ENCODE results near the gene REPIN1. TPM values are rescaled to one million over a fixed set of nuclear protein-coding genes. Genes with fewer than 3 reads are reported as not detected.
A peak's percentile ranks its signal among the peaks of the same experiment; 100 is the strongest.

REPIN1 gene
- total RNA-seq, 1 donor = 57.5 TPM

DNA sequence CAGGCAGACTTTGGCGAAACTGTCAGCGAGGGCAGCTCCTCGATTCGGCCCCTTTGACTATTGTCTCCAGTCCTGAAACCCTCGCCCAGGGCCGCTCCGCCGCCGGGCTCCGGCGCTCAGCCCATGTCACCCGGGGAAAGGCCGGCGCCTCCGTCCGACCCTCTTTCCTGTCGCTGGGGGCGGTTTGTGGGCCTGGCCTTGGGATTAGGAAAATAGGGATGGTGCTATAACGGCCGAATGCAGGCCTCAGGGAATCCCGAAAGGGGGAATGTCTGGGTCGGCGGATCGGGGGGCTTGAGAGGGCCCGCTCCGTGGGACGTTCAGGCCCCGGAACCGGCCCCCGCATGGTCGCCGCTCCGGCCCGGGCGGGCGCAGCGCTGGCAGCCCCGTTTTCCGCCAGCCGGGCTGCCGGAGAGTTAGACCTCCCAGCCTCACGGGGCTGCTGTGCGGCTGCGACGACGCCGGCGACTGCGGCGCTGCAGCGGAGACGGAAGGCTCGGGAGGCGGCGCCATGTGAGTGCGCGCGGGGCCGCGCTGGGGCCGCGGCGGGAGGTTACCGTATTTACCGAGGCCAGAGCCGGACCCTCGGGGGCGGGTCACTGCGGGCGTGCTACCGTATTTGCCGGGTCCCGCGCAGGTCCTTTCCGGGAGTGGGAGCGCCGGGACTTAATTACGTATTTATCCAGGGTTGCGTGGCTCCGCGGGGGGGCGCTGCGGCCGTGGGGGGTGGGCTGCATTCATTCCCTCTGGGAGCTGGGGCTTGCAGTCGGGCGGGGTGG, 36.4 kb downstream of the REPIN1 start:
- Histone ChIP-seq H3K79me2 (ENCODE audit: insufficient read depth, low read length) (no peaks in the 10 kb centered on the region), H3K4me2 (ENCODE audit: insufficient read depth, low read length) (peak overlapping the region; percentile 67), H3K9me3 (ENCODE audit: low read depth, low read length) (no peaks in the 10 kb centered on the region), H3K27ac (ENCODE audit: low read depth, low read length) (peak overlapping the region; percentile 69), H3K27me3 (ENCODE audit: insufficient read depth, low read length) (no peaks in the 10 kb centered on the region), H3K4me1 (ENCODE audit: insufficient read depth, low read length) (peaks cover 23% of the 10 kb centered on the region), H3K36me3 (ENCODE audit: insufficient read depth, low read length) (no peaks in the 10 kb centered on the region), H3K4me3 (ENCODE audit: insufficient read depth, low read length) (peak overlapping the region; percentile 86), H4K20me1 (ENCODE audit: insufficient read depth, low read length) (no peaks in the 10 kb centered on the region), H2AFZ (ENCODE audit: low read length) (peak overlapping the region; percentile 95)
- peak; percentile 100 for DNase-seq (ENCODE audit: insufficient read length, low spot score, missing footprints)
- TF ChIP-seq, protein P1, sequence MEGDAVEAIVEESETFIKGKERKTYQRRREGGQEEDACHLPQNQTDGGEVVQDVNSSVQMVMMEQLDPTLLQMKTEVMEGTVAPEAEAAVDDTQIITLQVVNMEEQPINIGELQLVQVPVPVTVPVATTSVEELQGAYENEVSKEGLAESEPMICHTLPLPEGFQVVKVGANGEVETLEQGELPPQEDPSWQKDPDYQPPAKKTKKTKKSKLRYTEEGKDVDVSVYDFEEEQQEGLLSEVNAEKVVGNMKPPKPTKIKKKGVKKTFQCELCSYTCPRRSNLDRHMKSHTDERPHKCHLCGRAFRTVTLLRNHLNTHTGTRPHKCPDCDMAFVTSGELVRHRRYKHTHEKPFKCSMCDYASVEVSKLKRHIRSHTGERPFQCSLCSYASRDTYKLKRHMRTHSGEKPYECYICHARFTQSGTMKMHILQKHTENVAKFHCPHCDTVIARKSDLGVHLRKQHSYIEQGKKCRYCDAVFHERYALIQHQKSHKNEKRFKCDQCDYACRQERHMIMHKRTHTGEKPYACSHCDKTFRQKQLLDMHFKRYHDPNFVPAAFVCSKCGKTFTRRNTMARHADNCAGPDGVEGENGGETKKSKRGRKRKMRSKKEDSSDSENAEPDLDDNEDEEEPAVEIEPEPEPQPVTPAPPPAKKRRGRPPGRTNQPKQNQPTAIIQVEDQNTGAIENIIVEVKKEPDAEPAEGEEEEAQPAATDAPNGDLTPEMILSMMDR (IDR thresholded peaks at IDR 0.05; ENCODE audit: extremely low read depth, low read depth, low read length) = no peak

DNA sequence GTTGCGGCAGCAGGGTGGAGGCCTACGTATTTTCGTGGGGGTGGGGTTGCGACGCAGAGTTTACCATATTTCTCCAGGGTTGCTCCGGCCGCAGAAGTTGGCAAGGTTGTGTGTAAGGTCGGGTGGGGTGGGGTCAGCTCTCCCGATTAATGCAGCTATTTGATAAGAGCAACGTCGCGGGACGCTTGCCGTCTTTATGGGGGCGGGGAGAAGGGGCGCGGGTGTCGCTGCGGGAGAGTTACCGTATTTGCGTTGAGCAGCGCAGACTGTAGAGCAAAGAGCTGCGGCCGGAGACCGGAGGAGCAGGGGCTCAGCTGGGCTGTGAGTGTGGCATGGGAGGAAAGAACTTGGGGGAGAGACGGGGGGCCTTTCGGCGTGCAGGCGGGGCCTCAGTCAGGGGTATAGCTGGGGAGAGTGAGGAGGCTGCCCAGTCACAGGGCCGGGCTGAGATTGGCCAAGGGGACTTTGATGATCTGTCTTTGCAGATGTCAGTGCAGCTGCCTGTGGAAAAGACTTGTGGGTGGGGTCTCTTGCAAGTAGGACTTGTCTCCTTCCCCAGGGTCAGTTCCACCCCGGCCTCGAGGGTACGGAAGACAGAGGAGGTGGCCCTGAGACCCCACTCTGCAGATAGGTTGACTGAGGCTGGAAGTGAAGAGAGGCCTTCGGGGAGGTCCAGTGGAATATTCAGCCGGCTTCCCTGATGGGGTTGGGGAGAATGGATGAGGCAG, 37.1 kb downstream of the REPIN1 start:
- TF ChIP-seq, protein P1 (IDR thresholded peaks at IDR 0.05; ENCODE audit: extremely low read depth, low read depth, low read length) = no peak
- Histone ChIP-seq H4K20me1 (ENCODE audit: insufficient read depth, low read length) (no peaks in the 10 kb centered on the region), H3K4me2 (ENCODE audit: insufficient read depth, low read length) (peak overlapping the region; percentile 67), H3K27ac (ENCODE audit: low read depth, low read length) (no peak overlapping the region), H3K36me3 (ENCODE audit: insufficient read depth, low read length) (no peaks in the 10 kb centered on the region), H3K9me3 (ENCODE audit: low read depth, low read length) (no peaks in the 10 kb centered on the region), H3K79me2 (ENCODE audit: insufficient read depth, low read length) (no peaks in the 10 kb centered on the region), H3K27me3 (ENCODE audit: insufficient read depth, low read length) (no peaks in the 10 kb centered on the region), H3K4me1 (ENCODE audit: insufficient read depth, low read length) (peaks cover 17% of the 10 kb centered on the region), H2AFZ (ENCODE audit: low read length) (peak overlapping the region; percentile 92), H3K4me3 (ENCODE audit: insufficient read depth, low read length) (peak overlapping the region; percentile 86)
- peak; percentile 94 for DNase-seq (ENCODE audit: insufficient read length, low spot score, missing footprints)

DNA sequence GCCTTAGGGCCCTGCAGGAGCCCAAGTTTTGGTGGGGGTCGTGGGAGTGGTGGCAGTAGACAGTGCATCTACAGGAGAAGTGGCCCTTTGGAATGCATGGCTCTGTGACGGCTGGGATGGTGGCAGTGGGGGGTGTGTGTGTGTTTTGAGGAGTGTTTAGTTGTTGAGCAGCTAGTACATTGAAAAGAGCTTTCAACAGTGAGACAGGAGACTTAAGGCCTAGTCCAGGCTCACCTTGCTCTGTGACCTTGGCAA, 37.6 kb downstream of the REPIN1 start:
- no peaks in the 10 kb centered on the region for H3K9me3 ChIP-seq (ENCODE audit: low read depth, low read length)
- peak overlapping the region; percentile 86 for H3K4me3 ChIP-seq (ENCODE audit: insufficient read depth, low read length)
- peaks cover 17% of the 10 kb centered on the region for H3K4me1 ChIP-seq (ENCODE audit: insufficient read depth, low read length)
- H3K4me2 ChIP-seq (ENCODE audit: insufficient read depth, low read length) = peak overlapping the region; percentile 67
- TF ChIP-seq, protein P1 (IDR thresholded peaks at IDR 0.05; ENCODE audit: extremely low read depth, low read depth, low read length) = no peak
- H2AFZ ChIP-seq (ENCODE audit: low read length) = no peak overlapping the region
- H3K27me3 ChIP-seq (ENCODE audit: insufficient read depth, low read length) = no peaks in the 10 kb centered on the region
- no peaks in the 10 kb centered on the region for H3K79me2 ChIP-seq (ENCODE audit: insufficient read depth, low read length)
- no peaks in the 10 kb centered on the region for H3K36me3 ChIP-seq (ENCODE audit: insufficient read depth, low read length)
- no peaks in the 10 kb centered on the region for H4K20me1 ChIP-seq (ENCODE audit: insufficient read depth, low read length)
- DNase-seq (ENCODE audit: insufficient read length, low spot score, missing footprints) = no peak
- no peak overlapping the region for H3K27ac ChIP-seq (ENCODE audit: low read depth, low read length)
